Measurements from ENCODE around the gene CDHR5. TPM values are rescaled to one million over a fixed set of nuclear protein-coding genes. Genes with fewer than 3 reads are reported as not detected.

Gene CDHR5
- total and polyA plus RNA-seq, 2 of the 4 experiments (the other 2 are of a cell fraction), result not detected

DNA sequence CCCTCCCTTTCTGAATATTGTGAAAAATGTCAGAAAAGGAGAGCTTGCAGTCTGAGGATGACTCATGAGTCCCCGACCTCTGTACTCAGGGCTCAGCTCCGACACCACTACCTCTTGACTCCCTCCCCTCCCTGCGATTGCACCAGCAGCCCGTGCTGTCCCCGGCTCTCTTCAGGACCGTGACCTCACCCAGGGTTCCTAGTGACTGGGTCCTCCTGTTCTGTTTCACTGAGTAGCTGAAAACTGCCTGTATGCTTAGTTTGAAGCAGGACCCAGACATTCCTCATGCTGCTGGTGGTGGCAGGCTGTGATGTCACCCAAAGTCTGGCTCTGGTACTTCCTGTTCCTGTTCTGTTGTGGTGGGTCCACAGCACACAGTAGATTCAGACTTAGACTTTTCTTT is 36.8 kb downstream of the CDHR5 start:
- Histone ChIP-seq H4K8ac (ENCODE audit: low read depth in 2 of 2, low read length in 2 of 2) (no peak overlapping the region), H3K9ac (ENCODE audit: low read depth, low read length) (no peak overlapping the region), H3K36me3 (ENCODE audit: control insufficient read depth, insufficient read depth, low read length) (peaks cover 59% of the 10 kb centered on the region), H3K23ac (ENCODE audit: low read depth, low read length) (no peak overlapping the region), H2AK9ac (replicated peaks; ENCODE audit: low read depth, low read length, poor library complexity) (no peak overlapping the region), H3K4me1 (ENCODE audit: control insufficient read depth, insufficient read depth, low read length) (peaks cover 7% of the 10 kb centered on the region; the same call in 1 of the 2 replicates), H3K4me3 (ENCODE audit: insufficient read depth, low read depth, low read length) (no peak overlapping the region), H3K56ac (ENCODE audit: extremely low read depth, insufficient read depth, low read length) (no peak overlapping the region), H3K9me3 (ENCODE audit: control insufficient read depth, insufficient read depth, low read length) (no peaks in the 10 kb centered on the region), H2BK20ac (ENCODE audit: low read depth, low read length) (no peak overlapping the region), H2BK120ac (ENCODE audit: low read depth, low read length) (no peak overlapping the region), H3K9me1 (ENCODE audit: insufficient read depth, low read length) (peaks cover 12% of the 10 kb centered on the region; the same call in 1 of the 2 replicates), H3K4ac (ENCODE audit: low read depth, low read length) (peak overlapping the region; percentile 40; the same call in 1 of the 2 replicates), H4K5ac (ENCODE audit: low read depth, low read length) (no peak overlapping the region), H3K27ac (ENCODE audit: insufficient read depth, low read length) (peak overlapping the region; percentile 44), H3K18ac (ENCODE audit: low read depth, low read length) (no peak overlapping the region), H2AFZ (replicated peaks; ENCODE audit: low read length, poor library complexity) (peak overlapping the region; percentile 57), H3K14ac (replicated peaks; ENCODE audit: low read depth, low read length) (no peak overlapping the region), H3K4me2 (ENCODE audit: low read depth, low read length) (no peak overlapping the region), H2AK5ac (ENCODE audit: low read depth, low read length) (0 out of 2 replicates have a peak overlapping the region, but pooled peaks have one; percentile 21), H3K27me3 (ENCODE audit: control insufficient read depth, insufficient read depth, low read length) (no peaks in the 10 kb centered on the region), H2BK15ac (ENCODE audit: low read depth, low read length) (no peak overlapping the region), H4K91ac (ENCODE audit: insufficient read depth, low read depth, low read length) (no peak overlapping the region), H2BK5ac (ENCODE audit: low read depth, low read length, poor library complexity, severe bottlenecking) (peak overlapping the region; percentile 48), H4K20me1 (ENCODE audit: insufficient read depth, low read length) (peaks cover 71% of the 10 kb centered on the region), H3K79me1 (ENCODE audit: low read depth in 1 of 2, low read length in 2 of 2) (peaks cover 37 to 72% of the 10 kb centered on the region in 2 experiments)
- no TSS peak for BruUV-seq (replicated peaks)
- intact Hi-C loops (cut with micrococcal nuclease), result no loop called here
- no CpG with 5 or more reads among the region's 6 CpGs for WGBS, 2 experiments (ENCODE audit: extremely low coverage in 2 of 2, insufficient read length in 1 of 2)
- peak; percentile 70 for TF ChIP-seq CEBPB (IDR thresholded peaks at IDR 0.05; ENCODE audit: low read depth, low read length)
- TF ChIP-seq MAZ (IDR thresholded peaks at IDR 0.05; ENCODE audit: borderline replicate concordance, low read depth, low read length), result peak; percentile 54
- no peak for TF ChIP-seq CHD1 (IDR thresholded peaks at IDR 0.05; ENCODE audit: low read depth, low read length)
- TF ChIP-seq RAD21 (IDR thresholded peaks at IDR 0.05; ENCODE audit: low read length), result no peak
- TF ChIP-seq BHLHE40 (IDR thresholded peaks at IDR 0.05; ENCODE audit: low read depth, low read length), result peak; percentile 64
- 0 out of 2 replicates have a peak, but pooled peaks have one; percentile 34 for TF ChIP-seq FOS (IDR thresholded peaks at IDR 0.05; ENCODE audit: low read depth, low read length)
- TF ChIP-seq, protein P1, sequence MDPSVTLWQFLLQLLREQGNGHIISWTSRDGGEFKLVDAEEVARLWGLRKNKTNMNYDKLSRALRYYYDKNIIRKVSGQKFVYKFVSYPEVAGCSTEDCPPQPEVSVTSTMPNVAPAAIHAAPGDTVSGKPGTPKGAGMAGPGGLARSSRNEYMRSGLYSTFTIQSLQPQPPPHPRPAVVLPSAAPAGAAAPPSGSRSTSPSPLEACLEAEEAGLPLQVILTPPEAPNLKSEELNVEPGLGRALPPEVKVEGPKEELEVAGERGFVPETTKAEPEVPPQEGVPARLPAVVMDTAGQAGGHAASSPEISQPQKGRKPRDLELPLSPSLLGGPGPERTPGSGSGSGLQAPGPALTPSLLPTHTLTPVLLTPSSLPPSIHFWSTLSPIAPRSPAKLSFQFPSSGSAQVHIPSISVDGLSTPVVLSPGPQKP (IDR thresholded peaks at IDR 0.05; ENCODE audit: borderline replicate concordance, low read depth, low read length), result no peak
- TF ChIP-seq NFE2L2 (IDR thresholded peaks at IDR 0.05; ENCODE audit: low read depth, low read length), result no peak
- ChIA-PET POLR2A (ENCODE audit: unreplicated experiment) (no interaction called here), CTCF (no interaction called here)
- in situ Hi-C loops (cut with MboI; ENCODE audit: low sequenced_read_pairs), result no loop called here
- dilution Hi-C loops (cut with HindIII; ENCODE audit: low sequenced_read_pairs, unreplicated experiment), result no loop called here
- ATAC-seq (ENCODE audit: low read depth), result peak; percentile 94
- peak; percentile 58 for DNase-seq

All from IMR-90 (cell line).